Thyroid gland (tissue), 4 donors: Measurements from ENCODE around the gene LMTK2.

Experiments used
- POLR2A ChIP-seq, 2 donors: fragments of 450-650 bp; IDR thresholded peaks; one replicate each; pipeline ENCODE4 v1.6.1; 2017; ENCODE audit warnings: antibody characterized with exemption in 2 of 2, mild to moderate bottlenecking in 2 of 2, moderate library complexity in 1 of 2
- TF ChIP-seq, protein P1 (sequence below), 6 experiments: fragments of 200-600 bp in 3 of 6; fragments of 450-650 bp in 3 of 6; sonication (generic) in 3 of 6; IDR thresholded peaks; one replicate each; pipeline ENCODE4 v1.5.1; 2016 to 2019; ENCODE audit warnings: antibody characterized with exemption in 6 of 6, mild to moderate bottlenecking in 2 of 6, inconsistent platforms in 1 of 6, moderate library complexity in 1 of 6

DNA sequence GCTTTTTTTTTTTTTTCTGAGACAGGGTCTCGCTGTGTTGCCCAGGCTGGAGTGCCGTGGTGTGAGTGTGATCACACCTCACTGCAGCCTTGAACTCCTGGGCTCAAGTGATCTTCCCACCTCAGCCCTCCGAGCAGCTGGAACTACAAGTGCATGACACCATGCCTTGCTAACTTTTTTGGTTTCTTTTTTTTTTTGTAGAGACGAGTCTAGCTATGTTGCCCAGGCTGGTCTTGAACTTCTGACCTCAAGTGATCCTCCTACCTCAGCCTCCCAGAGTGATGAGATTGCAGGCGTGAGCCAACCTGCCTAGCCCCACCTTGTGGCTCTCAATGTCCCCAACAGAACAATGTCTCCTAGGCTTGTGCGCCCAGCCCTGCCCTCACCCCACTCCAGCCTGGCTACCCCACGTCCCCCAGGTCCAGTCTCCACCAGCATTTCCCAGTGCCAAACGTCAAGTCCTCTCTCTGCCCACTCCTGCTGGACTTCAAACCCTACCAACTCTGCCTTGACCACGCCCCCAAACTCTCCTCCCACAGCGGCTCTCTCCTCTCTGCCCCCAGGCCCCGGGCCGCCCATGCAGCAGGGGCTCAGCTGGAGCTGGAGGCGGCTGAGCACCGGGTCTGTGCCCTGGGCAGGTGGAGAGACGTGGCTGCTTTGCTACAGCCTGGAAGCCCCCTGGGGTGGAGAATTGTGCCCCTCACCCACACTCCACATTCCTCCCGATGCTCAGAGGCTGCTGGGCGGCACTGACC is 123.5 kb downstream of the LMTK2 start:
- TF ChIP-seq, protein P1, sequence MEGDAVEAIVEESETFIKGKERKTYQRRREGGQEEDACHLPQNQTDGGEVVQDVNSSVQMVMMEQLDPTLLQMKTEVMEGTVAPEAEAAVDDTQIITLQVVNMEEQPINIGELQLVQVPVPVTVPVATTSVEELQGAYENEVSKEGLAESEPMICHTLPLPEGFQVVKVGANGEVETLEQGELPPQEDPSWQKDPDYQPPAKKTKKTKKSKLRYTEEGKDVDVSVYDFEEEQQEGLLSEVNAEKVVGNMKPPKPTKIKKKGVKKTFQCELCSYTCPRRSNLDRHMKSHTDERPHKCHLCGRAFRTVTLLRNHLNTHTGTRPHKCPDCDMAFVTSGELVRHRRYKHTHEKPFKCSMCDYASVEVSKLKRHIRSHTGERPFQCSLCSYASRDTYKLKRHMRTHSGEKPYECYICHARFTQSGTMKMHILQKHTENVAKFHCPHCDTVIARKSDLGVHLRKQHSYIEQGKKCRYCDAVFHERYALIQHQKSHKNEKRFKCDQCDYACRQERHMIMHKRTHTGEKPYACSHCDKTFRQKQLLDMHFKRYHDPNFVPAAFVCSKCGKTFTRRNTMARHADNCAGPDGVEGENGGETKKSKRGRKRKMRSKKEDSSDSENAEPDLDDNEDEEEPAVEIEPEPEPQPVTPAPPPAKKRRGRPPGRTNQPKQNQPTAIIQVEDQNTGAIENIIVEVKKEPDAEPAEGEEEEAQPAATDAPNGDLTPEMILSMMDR (IDR thresholded peaks at IDR 0.05), result no peak
- TF ChIP-seq POLR2A (IDR thresholded peaks at IDR 0.05), result no peak
